ENCODE results near the gene COPS3. TPM values are rescaled to one million over a fixed set of nuclear protein-coding genes. Genes with fewer than 3 reads are reported as not detected.

COPS3 gene
- total and polyA plus RNA-seq, 2 experiments from 2014 or later, result 108 to 121 TPM

- TF ChIP-seq ZNF462 (CRISPR knock-in tag; IDR thresholded peaks at IDR 0.05) (no peak), STAT1 (IDR thresholded peaks at IDR 0.05; ENCODE audit: unreplicated experiment) (no peak), POLR2AphosphoS5 (IDR thresholded peaks at IDR 0.05; ENCODE audit: low read depth) (no peak), REST (IDR thresholded peaks at IDR 0.05; ENCODE audit: unreplicated experiment) (no peak), CREB1 (CRISPR knock-in tag; IDR thresholded peaks at IDR 0.05; ENCODE audit: low read depth) (no peak), EZH2 (IDR thresholded peaks at IDR 0.05; ENCODE audit: low read depth, unreplicated experiment) (no peak), JUNB (IDR thresholded peaks at IDR 0.05; ENCODE audit: unreplicated experiment) (no peak), ZNF114 (CRISPR knock-in tag; IDR thresholded peaks at IDR 0.05) (no peak), ETS1 (IDR thresholded peaks at IDR 0.05) (no peak), EZH2phosphoT487 (IDR thresholded peaks at IDR 0.05; ENCODE audit: unreplicated experiment) (no peak), NANOG (IDR thresholded peaks at IDR 0.05; ENCODE audit: borderline replicate concordance) (no peak), ZNF331 (CRISPR knock-in tag; IDR thresholded peaks at IDR 0.05; ENCODE audit: low read depth) (no peak)
- TF ChIP-seq, protein P1, sequence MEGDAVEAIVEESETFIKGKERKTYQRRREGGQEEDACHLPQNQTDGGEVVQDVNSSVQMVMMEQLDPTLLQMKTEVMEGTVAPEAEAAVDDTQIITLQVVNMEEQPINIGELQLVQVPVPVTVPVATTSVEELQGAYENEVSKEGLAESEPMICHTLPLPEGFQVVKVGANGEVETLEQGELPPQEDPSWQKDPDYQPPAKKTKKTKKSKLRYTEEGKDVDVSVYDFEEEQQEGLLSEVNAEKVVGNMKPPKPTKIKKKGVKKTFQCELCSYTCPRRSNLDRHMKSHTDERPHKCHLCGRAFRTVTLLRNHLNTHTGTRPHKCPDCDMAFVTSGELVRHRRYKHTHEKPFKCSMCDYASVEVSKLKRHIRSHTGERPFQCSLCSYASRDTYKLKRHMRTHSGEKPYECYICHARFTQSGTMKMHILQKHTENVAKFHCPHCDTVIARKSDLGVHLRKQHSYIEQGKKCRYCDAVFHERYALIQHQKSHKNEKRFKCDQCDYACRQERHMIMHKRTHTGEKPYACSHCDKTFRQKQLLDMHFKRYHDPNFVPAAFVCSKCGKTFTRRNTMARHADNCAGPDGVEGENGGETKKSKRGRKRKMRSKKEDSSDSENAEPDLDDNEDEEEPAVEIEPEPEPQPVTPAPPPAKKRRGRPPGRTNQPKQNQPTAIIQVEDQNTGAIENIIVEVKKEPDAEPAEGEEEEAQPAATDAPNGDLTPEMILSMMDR (conservative IDR thresholded peaks at IDR 0.05; ENCODE audit: low read depth in 2 of 2), result no peak
Measured at GRCh38 chr17:17285951-17286350, 4.9 kb upstream of the COPS3 start.

More at GRCh38 chr17:17285951-17286350, 4.9 kb upstream of the COPS3 start:
- peaks cover 7% of the 10 kb centered on the region for H3K27me3 Mint-ChIP-seq (ENCODE audit: insufficient read depth, low read depth, poor library complexity)
- H3K4me3 Mint-ChIP-seq, result no peak overlapping the region
- H3K9me3 Mint-ChIP-seq, result no peaks in the 10 kb centered on the region
- Histone ChIP-seq H2AFZ (no peak overlapping the region), H3K36me3 (ENCODE audit: insufficient read depth) (no peaks in the 10 kb centered on the region), H3K27me3 (ENCODE audit: insufficient read depth) (no peaks in the 10 kb centered on the region), H4K20me1 (replicated peaks; ENCODE audit: insufficient read depth) (no peaks in the 10 kb centered on the region), H3F3A (replicated peaks; ENCODE audit: low read depth) (no peaks in the 10 kb centered on the region), H3K79me2 (replicated peaks; ENCODE audit: insufficient read depth) (no peaks in the 10 kb centered on the region), H3K4me1 (ENCODE audit: insufficient read depth) (0 out of 2 replicates have a peak, but pooled peaks cover 3% of the 10 kb centered on the region), H3K4me3 (no peak overlapping the region), H3K9me2 (ENCODE audit: insufficient read depth) (no peaks in the 10 kb centered on the region), H3K4me2 (no peak overlapping the region), H3K27ac (ENCODE audit: low read depth) (no peak overlapping the region)
- ATAC-seq (no peak), DNase-seq (ENCODE audit: low spot score) (no peak)
- peaks cover 7% of the 10 kb centered on the region; the same call in 2 of the 3 replicates for H3K4me1 Mint-ChIP-seq
- H3K27ac Mint-ChIP-seq, result no peak overlapping the region
- no peaks in the 10 kb centered on the region; the same call in 2 of the 3 replicates for H3K36me3 Mint-ChIP-seq (ENCODE audit: low read depth)
